ENCODE measurements around the gene CSRNP3.

The CSRNP3 gene

DNA sequence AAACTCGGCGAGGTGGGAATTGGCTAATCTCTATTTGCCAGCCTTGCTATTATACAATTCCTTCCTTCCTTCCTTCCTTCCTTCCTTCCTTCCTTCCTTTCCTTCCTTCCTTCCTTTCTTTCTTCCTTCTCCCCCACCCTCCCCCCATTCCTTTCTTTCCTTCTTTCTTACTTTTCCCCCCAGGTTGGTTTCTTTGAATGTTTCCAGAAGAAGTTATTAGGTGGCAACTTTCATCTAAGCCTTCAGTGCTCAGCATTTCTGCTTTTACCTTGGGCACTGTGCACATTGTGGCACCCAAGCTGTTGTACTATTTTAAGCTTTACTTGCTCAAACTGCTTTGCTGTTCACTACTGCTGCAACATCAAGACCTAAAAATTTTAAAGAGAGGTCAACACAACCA is 17.2 kb upstream of the CSRNP3 start:
- Mint-ChIP-seq H3K4me3 (no peak overlapping the region), H3K27ac (no peak overlapping the region), H3K36me3 (ENCODE audit: low read depth) (no peaks in the 10 kb centered on the region), H3K27me3 (ENCODE audit: low read depth) (no peaks in the 10 kb centered on the region), H3K4me1 (ENCODE audit: low read depth) (no peaks in the 10 kb centered on the region), H3K9me3 (no peaks in the 10 kb centered on the region)

DNA sequence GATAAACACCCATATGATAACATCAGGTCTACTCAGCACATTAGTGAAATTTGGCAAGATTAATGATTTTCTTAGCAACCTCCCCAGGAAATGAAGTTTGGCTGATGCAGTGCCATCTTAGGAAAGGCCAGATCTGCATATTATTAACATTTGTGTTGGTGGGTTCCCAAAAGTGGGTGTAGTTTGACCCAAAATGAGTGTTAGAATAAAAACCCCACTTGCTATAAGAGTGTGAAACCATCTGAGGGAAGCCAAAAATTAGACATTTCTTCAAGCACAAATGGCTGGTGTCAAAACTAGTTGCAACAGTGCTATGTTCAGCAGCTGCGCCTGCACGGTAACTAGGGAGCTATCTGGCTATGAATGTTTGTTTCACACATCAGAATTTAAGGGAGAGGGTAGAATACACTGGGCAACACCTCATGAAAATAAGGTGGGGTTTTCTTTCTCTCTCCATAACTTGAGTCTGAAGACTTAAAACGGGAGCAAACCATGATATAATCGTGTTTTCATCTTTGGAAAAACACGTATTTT is 15.9 kb upstream of the CSRNP3 start:
- H3K9me3 Mint-ChIP-seq: no peaks in the 10 kb centered on the region
- no peaks in the 10 kb centered on the region for H3K4me1 Mint-ChIP-seq (ENCODE audit: low read depth)
- no peaks in the 10 kb centered on the region for H3K27me3 Mint-ChIP-seq (ENCODE audit: low read depth)
- no peak overlapping the region for H3K27ac Mint-ChIP-seq
- no peaks in the 10 kb centered on the region for H3K36me3 Mint-ChIP-seq (ENCODE audit: low read depth)
- no peak overlapping the region for H3K4me3 Mint-ChIP-seq

DNA sequence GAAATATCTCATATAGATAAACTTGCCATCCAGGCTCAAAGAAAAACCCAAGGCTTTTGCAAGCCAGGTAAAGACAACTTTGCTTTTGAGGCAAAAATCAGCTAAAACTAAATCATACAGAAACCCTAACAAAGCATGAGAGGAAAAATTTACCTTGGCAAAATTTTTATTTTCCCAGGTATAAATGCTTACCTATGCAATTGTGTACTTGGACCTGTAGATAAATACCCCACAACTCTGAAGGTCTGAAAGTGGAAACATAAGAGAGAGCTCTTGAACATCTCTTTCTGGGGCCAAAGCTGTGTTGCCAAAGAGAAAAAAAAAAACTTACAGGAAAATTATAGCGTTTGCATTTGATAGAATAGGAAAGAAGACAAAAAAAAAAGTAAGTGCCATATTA is 14.6 kb upstream of the CSRNP3 start:
- Mint-ChIP-seq H3K27ac (no peak overlapping the region), H3K4me1 (ENCODE audit: low read depth) (no peaks in the 10 kb centered on the region), H3K4me3 (no peak overlapping the region), H3K36me3 (ENCODE audit: low read depth) (no peaks in the 10 kb centered on the region), H3K27me3 (ENCODE audit: low read depth) (no peaks in the 10 kb centered on the region), H3K9me3 (no peaks in the 10 kb centered on the region)

DNA sequence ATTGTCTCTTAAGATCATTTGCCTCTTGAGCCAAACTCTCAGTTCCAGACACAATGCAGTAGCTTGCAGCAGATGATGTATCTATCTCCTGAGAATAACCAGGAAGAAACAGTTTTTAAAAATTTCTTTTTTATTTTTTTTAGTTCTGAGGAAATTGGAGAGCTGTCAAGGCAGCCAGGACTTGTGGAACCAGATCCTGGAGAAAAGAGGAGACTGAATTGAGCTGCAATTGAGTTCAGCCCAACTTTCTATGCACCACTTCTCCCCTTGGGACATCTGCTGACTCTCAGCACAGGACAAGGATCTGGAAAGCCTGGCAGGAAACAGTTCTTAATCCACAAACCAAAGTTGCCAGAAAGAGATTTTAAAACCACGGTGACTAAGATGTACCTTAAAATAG is 13.5 kb upstream of the CSRNP3 start:
- no peaks in the 10 kb centered on the region for H3K4me1 Mint-ChIP-seq (ENCODE audit: low read depth)

DNA sequence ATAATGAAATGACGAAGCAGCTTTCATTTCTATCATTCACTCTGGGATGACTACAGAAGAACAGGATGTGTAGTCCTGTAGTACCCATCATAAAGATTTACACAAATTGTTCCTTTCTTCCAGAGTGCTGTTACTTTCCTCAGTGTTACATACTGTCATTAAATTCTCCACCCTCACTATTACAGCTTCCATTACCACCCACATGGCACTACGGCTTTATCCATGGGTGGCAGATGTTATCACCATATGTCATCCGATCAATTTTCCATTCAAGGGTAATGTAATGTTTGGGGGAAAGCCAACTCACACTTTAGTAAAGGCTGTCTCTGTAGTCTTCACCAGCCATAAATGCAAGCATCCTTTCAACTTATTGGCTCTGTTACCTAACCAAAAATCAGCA is 7.1 kb upstream of the CSRNP3 start:
- Mint-ChIP-seq H3K27me3 (ENCODE audit: low read depth) (no peaks in the 10 kb centered on the region), H3K27ac (no peak overlapping the region), H3K36me3 (ENCODE audit: low read depth) (no peaks in the 10 kb centered on the region)

More for the DNA sequence above, 13.5 kb upstream of the CSRNP3 start:
- no peaks in the 10 kb centered on the region for H3K27me3 Mint-ChIP-seq (ENCODE audit: low read depth)
- no peak overlapping the region for H3K27ac Mint-ChIP-seq
- no peaks in the 10 kb centered on the region for H3K36me3 Mint-ChIP-seq (ENCODE audit: low read depth)
- no peak overlapping the region for H3K4me3 Mint-ChIP-seq
- H3K9me3 Mint-ChIP-seq: no peaks in the 10 kb centered on the region

DNA sequence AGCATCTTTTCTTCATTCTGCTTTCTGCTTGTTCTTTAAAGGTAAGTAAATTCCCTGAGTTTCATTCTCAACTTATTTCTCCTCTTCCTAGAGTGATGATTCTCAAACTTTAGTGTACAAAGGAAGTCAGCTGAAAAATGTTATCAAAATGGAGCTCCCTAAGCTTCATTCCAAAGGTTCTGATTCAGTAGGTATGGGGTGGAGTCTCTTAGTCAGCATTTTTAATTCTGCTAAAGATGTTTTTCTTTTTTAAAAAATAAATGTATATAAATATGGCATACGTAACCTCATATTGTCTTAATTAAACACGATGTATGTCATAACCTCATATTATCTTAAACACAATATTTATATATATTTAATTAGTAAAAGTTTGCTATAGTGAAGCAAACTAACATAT is 3.1 kb upstream of the CSRNP3 start:
- H3K36me3 Mint-ChIP-seq (ENCODE audit: low read depth): no peaks in the 10 kb centered on the region

More for the DNA sequence above, 7.1 kb upstream of the CSRNP3 start:
- no peak overlapping the region for H3K4me3 Mint-ChIP-seq
- no peaks in the 10 kb centered on the region for H3K9me3 Mint-ChIP-seq
- H3K4me1 Mint-ChIP-seq (ENCODE audit: low read depth): no peaks in the 10 kb centered on the region

DNA sequence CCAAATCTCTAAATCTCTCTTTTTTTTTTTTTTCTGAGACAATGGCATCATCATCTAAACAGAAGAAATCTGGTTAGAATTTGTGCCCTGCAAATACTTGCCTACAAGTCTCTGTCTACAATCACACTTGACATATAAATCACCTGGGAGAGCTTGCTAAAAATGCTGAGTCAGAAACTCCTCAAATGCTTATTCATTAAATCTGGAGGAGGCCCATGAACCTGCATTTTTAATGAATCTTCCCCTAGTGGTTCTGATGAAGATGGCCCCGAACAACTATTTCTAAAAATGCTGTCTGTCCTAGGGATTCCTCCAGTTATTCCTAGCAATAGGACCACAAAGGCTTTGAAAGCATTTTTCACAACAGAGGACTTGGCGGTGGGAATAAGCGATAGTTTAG is 1.6 kb upstream of the CSRNP3 start:
- H3K27me3 Mint-ChIP-seq (ENCODE audit: low read depth): no peaks in the 10 kb centered on the region
- H3K4me3 Mint-ChIP-seq: no peak overlapping the region
- no peaks in the 10 kb centered on the region for H3K36me3 Mint-ChIP-seq (ENCODE audit: low read depth)
- no peaks in the 10 kb centered on the region for H3K9me3 Mint-ChIP-seq
- no peaks in the 10 kb centered on the region for H3K4me1 Mint-ChIP-seq (ENCODE audit: low read depth)
- H3K27ac Mint-ChIP-seq: no peak overlapping the region

More for the DNA sequence above, 3.1 kb upstream of the CSRNP3 start:
- no peaks in the 10 kb centered on the region for H3K4me1 Mint-ChIP-seq (ENCODE audit: low read depth)
- no peak overlapping the region for H3K4me3 Mint-ChIP-seq
- no peaks in the 10 kb centered on the region for H3K27me3 Mint-ChIP-seq (ENCODE audit: low read depth)
- no peaks in the 10 kb centered on the region for H3K9me3 Mint-ChIP-seq
- H3K27ac Mint-ChIP-seq: peak overlapping the region; percentile 41

DNA sequence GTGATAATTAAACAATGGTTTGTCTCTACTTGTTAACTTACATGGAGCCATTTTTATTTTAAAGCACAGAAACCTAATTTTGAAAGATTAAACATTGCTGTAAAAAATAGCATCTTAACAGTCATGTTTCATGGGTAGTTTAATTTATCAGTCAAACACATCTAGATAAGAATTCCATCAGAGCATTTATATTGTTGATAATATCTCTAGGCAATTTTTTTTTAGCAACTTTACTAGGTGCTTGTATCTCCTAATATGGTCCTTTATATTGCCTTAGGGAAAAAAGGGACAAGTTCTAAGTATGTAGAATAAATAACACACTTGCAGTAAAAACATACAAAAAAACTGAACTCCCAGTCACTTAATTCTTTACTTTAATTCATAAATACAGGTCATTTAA is 863 bp downstream of the CSRNP3 start:
- H3K9me3 Mint-ChIP-seq: no peaks in the 10 kb centered on the region
- H3K36me3 Mint-ChIP-seq (ENCODE audit: low read depth): no peaks in the 10 kb centered on the region
- H3K27ac Mint-ChIP-seq: no peak overlapping the region
- H3K4me3 Mint-ChIP-seq: no peak overlapping the region
- H3K4me1 Mint-ChIP-seq (ENCODE audit: low read depth): no peaks in the 10 kb centered on the region
- no peaks in the 10 kb centered on the region for H3K27me3 Mint-ChIP-seq (ENCODE audit: low read depth)

DNA sequence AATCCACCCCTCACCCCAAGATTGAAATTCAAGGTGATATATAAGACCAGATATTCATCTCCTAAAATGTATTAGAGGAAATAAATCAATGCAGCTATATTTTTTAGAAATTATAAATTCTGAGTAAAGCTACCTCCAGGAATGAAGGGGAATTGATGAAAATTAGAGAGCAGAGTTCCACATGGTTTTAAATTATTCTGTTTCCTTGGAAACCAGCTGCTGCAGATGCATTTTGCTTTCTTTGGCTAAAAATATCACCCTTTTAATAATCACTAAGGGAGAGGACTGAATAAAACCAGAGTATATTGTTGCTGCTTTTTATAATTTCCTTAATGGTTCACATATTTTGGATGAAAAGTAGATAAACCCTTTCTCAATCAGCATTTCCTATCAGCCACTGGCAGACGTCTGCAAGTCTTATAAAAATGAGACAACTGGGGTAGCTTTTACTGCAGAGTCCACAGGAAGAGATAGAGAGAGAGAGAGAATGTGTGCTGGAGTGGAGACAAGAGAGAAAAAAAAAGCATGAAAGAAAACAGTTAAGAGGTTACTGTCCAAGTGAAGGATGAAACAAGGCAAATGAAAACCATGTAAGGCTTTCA is 2.0 kb downstream of the CSRNP3 start:
- Mint-ChIP-seq H3K36me3 (ENCODE audit: low read depth) (no peaks in the 10 kb centered on the region), H3K9me3 (no peaks in the 10 kb centered on the region), H3K27me3 (ENCODE audit: low read depth) (no peaks in the 10 kb centered on the region), H3K27ac (no peak overlapping the region), H3K4me3 (no peak overlapping the region), H3K4me1 (ENCODE audit: low read depth) (no peaks in the 10 kb centered on the region)

DNA sequence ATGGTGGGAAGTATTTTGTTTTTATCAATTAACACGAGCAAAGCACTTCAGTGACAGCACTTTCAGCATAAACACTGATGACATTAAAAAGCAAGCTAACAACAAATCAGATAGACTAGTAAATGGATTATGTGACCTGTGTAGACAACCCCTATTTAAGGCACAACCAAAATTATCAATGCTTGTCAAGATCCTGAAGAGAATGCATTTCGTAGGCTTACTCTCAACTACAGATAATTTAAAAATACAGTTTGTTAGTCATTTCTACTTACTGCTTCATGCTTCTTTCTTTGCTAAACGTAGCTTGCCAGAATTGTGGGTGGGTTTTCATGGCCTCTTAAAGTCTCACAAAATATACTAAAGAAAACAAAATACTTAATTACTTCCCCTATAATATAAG is 3.4 kb downstream of the CSRNP3 start:
- H3K27me3 Mint-ChIP-seq (ENCODE audit: low read depth): no peaks in the 10 kb centered on the region
- no peak overlapping the region for H3K27ac Mint-ChIP-seq
- H3K9me3 Mint-ChIP-seq: no peaks in the 10 kb centered on the region
- H3K36me3 Mint-ChIP-seq (ENCODE audit: low read depth): no peaks in the 10 kb centered on the region
- H3K4me1 Mint-ChIP-seq (ENCODE audit: low read depth): no peaks in the 10 kb centered on the region
- no peak overlapping the region for H3K4me3 Mint-ChIP-seq

DNA sequence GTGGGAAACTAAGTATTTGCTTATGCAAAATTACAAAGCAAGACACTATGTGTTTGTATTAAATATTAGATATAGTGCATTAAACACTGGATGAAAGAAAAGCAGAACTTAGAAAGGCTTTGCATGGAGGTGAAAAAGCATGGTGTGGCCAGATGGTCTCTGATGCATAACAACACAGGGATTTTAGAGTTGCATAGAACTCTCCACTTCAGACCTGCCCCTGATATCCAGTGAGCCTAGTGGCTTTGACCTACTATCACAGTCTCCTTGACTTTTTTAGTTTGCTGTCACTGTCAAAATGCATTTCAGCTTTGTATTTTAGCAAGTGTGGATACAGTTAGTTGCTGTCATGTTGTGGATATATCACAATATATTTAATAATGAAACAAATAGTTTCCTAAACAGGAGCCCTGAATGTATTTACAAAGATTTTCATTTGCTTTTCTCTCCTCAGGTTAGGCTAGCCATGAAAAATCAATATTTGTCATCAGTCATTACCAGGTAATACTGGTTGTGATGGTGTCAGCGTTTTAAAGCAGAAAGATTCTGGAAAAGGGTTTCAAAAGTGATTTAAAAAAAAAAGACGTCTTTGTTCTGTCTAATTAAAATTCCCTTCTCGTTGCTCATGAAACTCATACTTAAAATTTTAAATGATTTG is 5.2 kb downstream of the CSRNP3 start:
- Mint-ChIP-seq H3K27ac (no peak overlapping the region), H3K27me3 (ENCODE audit: low read depth) (no peaks in the 10 kb centered on the region), H3K36me3 (ENCODE audit: low read depth) (no peaks in the 10 kb centered on the region), H3K9me3 (no peaks in the 10 kb centered on the region), H3K4me1 (ENCODE audit: low read depth) (no peaks in the 10 kb centered on the region), H3K4me3 (no peak overlapping the region)

DNA sequence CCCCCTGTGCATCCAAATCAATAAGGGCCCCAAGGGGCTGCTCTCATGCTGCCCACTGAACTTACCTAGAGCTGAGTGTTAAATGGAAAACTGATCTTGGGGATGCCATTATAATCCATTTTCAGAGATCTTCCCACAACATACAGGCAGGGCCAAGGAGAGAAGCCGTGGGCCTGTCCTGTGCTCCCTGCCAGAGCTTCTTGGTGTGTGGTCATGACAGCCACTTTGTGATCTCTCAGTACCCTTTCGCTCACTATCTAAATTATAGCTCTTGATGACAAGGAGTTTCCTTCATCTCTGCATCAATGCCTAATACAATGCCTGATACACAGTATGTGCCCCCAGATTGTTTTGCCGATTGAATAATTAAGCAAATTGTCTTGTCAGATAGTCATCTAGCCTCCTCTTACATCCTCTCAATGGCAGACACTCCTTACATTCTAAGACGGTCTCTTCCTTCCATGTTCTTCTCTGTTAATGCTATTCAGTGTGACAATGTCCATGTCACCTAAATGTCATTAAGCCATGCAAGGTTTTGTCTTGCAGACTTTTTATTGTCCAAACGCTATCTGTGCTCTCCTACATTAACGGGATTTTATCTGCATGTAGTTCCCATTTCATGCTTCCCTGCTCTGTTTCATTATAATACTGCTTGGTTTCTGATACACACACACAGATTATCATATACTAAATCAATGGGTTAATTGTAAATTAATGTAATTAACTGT is 5.9 kb downstream of the CSRNP3 start:
- H3K27ac Mint-ChIP-seq: no peak overlapping the region
- H3K4me3 Mint-ChIP-seq: no peak overlapping the region
- no peaks in the 10 kb centered on the region for H3K36me3 Mint-ChIP-seq (ENCODE audit: low read depth)
- H3K4me1 Mint-ChIP-seq (ENCODE audit: low read depth): no peaks in the 10 kb centered on the region
- no peaks in the 10 kb centered on the region for H3K9me3 Mint-ChIP-seq
- no peaks in the 10 kb centered on the region for H3K27me3 Mint-ChIP-seq (ENCODE audit: low read depth)

DNA sequence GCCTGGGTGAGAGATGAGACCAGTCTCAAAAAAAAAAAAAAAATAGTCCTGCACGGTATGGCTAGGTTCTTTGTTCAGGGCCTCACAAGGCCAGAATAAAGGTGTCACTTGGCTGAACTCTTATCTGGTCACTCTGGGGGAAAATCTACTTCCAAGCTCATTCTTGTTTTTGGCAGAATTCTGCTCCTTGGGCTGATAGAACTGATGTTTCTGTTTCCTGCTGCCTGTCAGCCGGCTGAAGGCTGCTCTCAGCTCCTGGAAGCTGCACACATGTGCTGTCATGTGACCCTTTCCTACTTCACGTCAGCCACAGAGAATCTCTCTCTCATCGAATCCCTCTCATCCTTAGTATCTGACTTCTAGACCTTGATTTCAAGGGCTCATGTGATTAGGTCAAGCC is 10.4 kb downstream of the CSRNP3 start:
- H3K4me1 Mint-ChIP-seq (ENCODE audit: low read depth): no peaks in the 10 kb centered on the region
- H3K4me3 Mint-ChIP-seq: no peak overlapping the region
- H3K9me3 Mint-ChIP-seq: no peaks in the 10 kb centered on the region
- H3K27me3 Mint-ChIP-seq (ENCODE audit: low read depth): no peaks in the 10 kb centered on the region
- no peaks in the 10 kb centered on the region for H3K36me3 Mint-ChIP-seq (ENCODE audit: low read depth)
- no peak overlapping the region for H3K27ac Mint-ChIP-seq

DNA sequence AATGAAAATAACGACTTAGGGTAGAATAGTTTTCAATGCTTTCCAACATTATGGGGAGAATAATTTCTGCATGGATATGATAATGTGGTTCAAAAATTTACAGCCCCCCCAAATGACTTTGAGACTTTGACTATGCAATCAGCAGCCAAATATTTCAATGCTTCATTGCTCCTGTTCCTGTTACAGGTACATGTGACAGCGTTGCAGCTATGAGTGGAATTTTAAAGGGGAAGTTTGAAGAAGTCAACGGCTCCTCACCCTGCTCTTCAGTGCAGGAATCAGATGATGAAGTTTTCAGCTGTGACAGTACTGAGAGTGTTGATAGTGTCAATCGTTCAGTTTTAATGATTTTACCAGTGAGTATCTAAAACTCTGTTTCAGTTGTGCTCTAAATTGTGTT is 25.1 kb downstream of the CSRNP3 start:
- Mint-ChIP-seq H3K4me3 (no peak overlapping the region), H3K27ac (no peak overlapping the region), H3K4me1 (ENCODE audit: low read depth) (no peaks in the 10 kb centered on the region), H3K9me3 (peaks cover 3% of the 10 kb centered on the region), H3K27me3 (ENCODE audit: low read depth) (no peaks in the 10 kb centered on the region), H3K36me3 (ENCODE audit: low read depth) (no peaks in the 10 kb centered on the region)

All from T-helper 1 cell treated with Interleukin-12 subunit alpha and Interleukin-12 subunit beta and Interleukin-4 antibody, amounts not matched to agents 30 μg/mL and 1 μg/mL, for 36 hours (primary cell).